Inflammatory macrophage treated with lipopolysaccharide for 4 hours (primary cell): Measurements from ENCODE around the gene KLK1.

ENCODE experiments used
- DNase-seq: peaks from one replicate; pipeline ENCODE4 v3.0.0-alpha.2; 2020

The KLK1 gene

GRCh38 chr19:50823389-50824042 lies at the start of gene KLK1:
Gene KLK1, minus strand, starts transcription at chr19:50823787. Its CDS starts 39 bp downstream, at chr19:50823748.
- no peak for DNase-seq

GRCh38 chr19:50873056-50873455 lies 49.5 kb upstream of the KLK1 start, which contains the start of gene KLK2:
Gene KLK2, plus strand, starts transcription at chr19:50873439. Its CDS starts 35 bp downstream, at chr19:50873474.
- DNase-seq: no peak

GRCh38 chr19:50870417-50871089 lies 47.0 kb upstream of the KLK1 start:
- no peak for DNase-seq

GRCh38 chr19:50869479-50869878 lies 45.9 kb upstream of the KLK1 start:
- no peak for DNase-seq

GRCh38 chr19:50861496-50862286 lies 38.1 kb upstream of the KLK1 start:
- no peak for DNase-seq

GRCh38 chr19:50861010-50861409 lies 37.4 kb upstream of the KLK1 start:
- no peak for DNase-seq

- DNase-seq: no peak
Observed at GRCh38 chr19:50859849-50860248, 36.3 kb upstream of the KLK1 start.

- DNase-seq: no peak
Observed at GRCh38 chr19:50858886-50859285, 35.3 kb upstream of the KLK1 start.

- no peak for DNase-seq
Observed at GRCh38 chr19:50857366-50857765, 33.8 kb upstream of the KLK1 start.

GRCh38 chr19:50854636-50855410 lies 31.2 kb upstream of the KLK1 start, which contains the start of gene KLK3:
Gene KLK3, plus strand, starts transcription at chr19:50854915. Its CDS starts 41 bp downstream, at chr19:50854956.
- DNase-seq: no peak

GRCh38 chr19:50851620-50852019 lies 28.0 kb upstream of the KLK1 start:
- no peak for DNase-seq

- no peak for DNase-seq
Observed at GRCh38 chr19:50850738-50851137, 27.2 kb upstream of the KLK1 start.

- DNase-seq: no peak
Observed at GRCh38 chr19:50844296-50844935, 20.8 kb upstream of the KLK1 start.

GRCh38 chr19:50843701-50844221 lies 20.2 kb upstream of the KLK1 start:
- no peak for DNase-seq

- no peak for DNase-seq
Observed at GRCh38 chr19:50843205-50843604, 19.6 kb upstream of the KLK1 start.

- no peak for DNase-seq
Observed at GRCh38 chr19:50842130-50842529, 18.5 kb upstream of the KLK1 start.

GRCh38 chr19:50839712-50840655 lies 16.4 kb upstream of the KLK1 start:
- DNase-seq: no peak

- no peak for DNase-seq
Observed at GRCh38 chr19:50838239-50838638, 14.7 kb upstream of the KLK1 start.

- DNase-seq: no peak
Observed at GRCh38 chr19:50837300-50837699, 13.7 kb upstream of the KLK1 start.

- no peak for DNase-seq
Observed at GRCh38 chr19:50836543-50837195, 13.1 kb upstream of the KLK1 start.
